ENCODE results near the gene TOMM20L. TPM values are rescaled to one million over a fixed set of nuclear protein-coding genes. Genes with fewer than 3 reads are reported as not detected.
A peak's percentile ranks its signal among the peaks of the same experiment; 100 is the strongest.

TOMM20L gene
- total RNA-seq, 2 donors from 2014 or later = 4.0 TPM; not detected in 1

DNA sequence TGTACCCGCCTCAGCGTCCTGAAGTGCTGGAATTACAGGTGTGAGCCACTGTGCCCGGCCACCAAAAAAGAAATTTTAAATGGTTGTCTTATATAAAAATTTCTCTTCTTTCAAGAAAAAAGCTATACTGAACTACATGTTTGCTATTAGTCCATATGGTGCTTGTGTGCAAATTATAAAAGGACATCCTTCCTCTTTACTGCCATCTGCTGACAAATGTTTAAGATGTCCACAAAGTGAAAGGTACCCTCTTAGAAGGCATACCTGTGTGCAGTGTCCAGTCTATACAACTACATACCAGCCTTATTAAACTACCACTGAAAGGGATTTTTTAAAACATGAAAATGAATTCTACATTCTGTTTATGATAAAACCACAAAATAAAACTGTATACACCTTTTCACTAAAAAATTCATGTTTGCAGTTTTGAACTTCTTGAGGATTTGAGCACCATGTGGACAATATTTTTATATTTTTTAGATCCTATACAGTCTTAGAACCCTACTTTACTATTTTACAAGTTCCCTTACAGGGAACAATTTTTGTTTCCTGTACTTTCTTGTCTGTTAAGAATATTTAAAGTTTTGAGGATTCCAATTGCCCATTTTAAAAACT lies 32.8 kb upstream of the TOMM20L start:
- TF ChIP-seq POLR2AphosphoS5 (IDR thresholded peaks at IDR 0.05) (no peak), POLR2A (IDR thresholded peaks at IDR 0.05) (no peak)
- TF ChIP-seq, protein P1, sequence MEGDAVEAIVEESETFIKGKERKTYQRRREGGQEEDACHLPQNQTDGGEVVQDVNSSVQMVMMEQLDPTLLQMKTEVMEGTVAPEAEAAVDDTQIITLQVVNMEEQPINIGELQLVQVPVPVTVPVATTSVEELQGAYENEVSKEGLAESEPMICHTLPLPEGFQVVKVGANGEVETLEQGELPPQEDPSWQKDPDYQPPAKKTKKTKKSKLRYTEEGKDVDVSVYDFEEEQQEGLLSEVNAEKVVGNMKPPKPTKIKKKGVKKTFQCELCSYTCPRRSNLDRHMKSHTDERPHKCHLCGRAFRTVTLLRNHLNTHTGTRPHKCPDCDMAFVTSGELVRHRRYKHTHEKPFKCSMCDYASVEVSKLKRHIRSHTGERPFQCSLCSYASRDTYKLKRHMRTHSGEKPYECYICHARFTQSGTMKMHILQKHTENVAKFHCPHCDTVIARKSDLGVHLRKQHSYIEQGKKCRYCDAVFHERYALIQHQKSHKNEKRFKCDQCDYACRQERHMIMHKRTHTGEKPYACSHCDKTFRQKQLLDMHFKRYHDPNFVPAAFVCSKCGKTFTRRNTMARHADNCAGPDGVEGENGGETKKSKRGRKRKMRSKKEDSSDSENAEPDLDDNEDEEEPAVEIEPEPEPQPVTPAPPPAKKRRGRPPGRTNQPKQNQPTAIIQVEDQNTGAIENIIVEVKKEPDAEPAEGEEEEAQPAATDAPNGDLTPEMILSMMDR (IDR thresholded peaks at IDR 0.05) = peak in 1 of 4 experiments; percentile 35
- H3K27me3 ChIP-seq (replicated peaks; ENCODE audit: insufficient read depth) = no peaks in the 10 kb centered on the region
- no peak overlapping the region for H3K4me3 ChIP-seq
- no peak overlapping the region for H3K27ac ChIP-seq
- intact Hi-C loops (cut with DNase I) = no loop called here
- H3K4me1 ChIP-seq (replicated peaks) = no peaks in the 10 kb centered on the region
- DNase-seq (ENCODE audit: low spot score) = no peak
- H3K9me3 ChIP-seq = no peaks in the 10 kb centered on the region
- H3K36me3 ChIP-seq = peaks cover 0 to 3% of the 10 kb centered on the region in 2 donors
- WGBS = 91% methylated on average over 3 of the region's 3 CpGs

DNA sequence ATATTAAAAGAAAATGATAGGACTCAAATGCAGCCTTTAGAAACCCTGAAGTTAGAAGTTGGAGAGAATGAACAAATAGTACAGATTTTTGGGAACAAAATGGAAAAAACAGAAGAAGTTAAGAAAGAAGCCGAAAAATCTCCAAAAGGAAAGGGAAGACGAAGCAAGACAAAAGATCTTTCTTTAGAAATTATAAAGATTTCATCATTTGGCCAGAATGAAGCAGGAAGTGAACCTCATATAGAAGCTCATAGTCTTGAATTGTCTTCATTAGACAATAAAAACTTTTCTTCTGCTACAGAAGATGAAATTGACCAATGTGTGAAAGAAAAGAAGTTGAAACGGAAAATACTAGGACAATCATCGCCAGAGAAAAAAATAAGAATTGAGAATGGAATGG lies 31.4 kb upstream of the TOMM20L start:
- Histone ChIP-seq H3K27ac (no peak overlapping the region), H3K36me3 (peaks cover 0 to 3% of the 10 kb centered on the region in 2 donors), H3K4me3 (no peak overlapping the region), H3K27me3 (replicated peaks; ENCODE audit: insufficient read depth) (no peaks in the 10 kb centered on the region), H3K4me1 (replicated peaks) (no peaks in the 10 kb centered on the region), H3K9me3 (no peaks in the 10 kb centered on the region)
- WGBS = 91% methylated on average over 4 of the region's 4 CpGs
- TF ChIP-seq POLR2AphosphoS5 (IDR thresholded peaks at IDR 0.05) (no peak), POLR2A (IDR thresholded peaks at IDR 0.05) (no peak)
- TF ChIP-seq, protein P1 (IDR thresholded peaks at IDR 0.05) = no peak
- intact Hi-C loops (cut with DNase I) = no loop called here
- DNase-seq (ENCODE audit: low spot score) = no peak

DNA sequence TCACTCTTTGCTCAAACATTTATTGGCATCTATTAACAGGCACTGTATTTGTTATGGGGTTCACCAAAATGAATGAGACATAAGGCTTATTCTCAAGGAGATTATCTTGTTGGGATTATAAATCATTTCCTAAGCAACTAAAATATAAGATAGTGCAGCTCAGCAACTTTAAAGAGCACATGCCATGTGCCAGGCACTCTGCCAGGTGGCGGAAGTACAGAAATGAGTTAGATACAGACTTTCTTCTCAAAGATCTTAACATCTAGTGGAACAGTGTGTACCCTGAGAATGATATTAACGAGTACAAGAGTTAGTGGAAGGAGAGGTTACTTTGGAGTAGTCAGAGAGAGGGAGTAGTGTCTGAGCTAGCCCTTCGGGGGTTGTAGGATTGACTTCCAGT lies 28.4 kb upstream of the TOMM20L start:
- DNase-seq (ENCODE audit: low spot score) = no peak
- Histone ChIP-seq H3K9me3 (no peaks in the 10 kb centered on the region), H3K4me1 (replicated peaks) (no peaks in the 10 kb centered on the region), H3K27ac (no peak overlapping the region), H3K27me3 (replicated peaks; ENCODE audit: insufficient read depth) (no peaks in the 10 kb centered on the region), H3K36me3 (no peaks in the 10 kb centered on the region), H3K4me3 (no peak overlapping the region)
- intact Hi-C loops (cut with DNase I) = no loop called here
- TF ChIP-seq, protein P1 (IDR thresholded peaks at IDR 0.05) = no peak
- TF ChIP-seq POLR2AphosphoS5 (IDR thresholded peaks at IDR 0.05) (no peak), POLR2A (IDR thresholded peaks at IDR 0.05) (no peak)
- WGBS = 57% methylated on average over 3 of the region's 3 CpGs

DNA sequence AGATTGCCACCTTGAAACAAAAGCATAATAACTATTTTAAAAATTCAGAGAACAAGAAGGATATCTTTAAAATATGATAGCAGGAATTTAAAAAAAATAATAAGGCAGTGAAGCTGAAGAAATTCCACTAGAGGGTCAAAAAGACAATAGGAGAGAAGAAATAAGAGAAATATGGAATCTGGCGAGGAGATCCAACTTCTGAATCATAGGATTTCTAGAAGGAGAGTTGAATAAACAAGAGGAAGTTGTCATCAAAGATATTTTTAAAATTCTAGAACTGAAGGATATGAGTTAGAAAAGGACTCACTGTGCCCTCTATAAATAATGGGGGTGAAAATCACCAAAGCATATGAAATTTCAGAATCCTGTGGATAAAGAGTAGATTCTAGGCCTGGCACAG lies 26.8 kb upstream of the TOMM20L start:
- no peak for TF ChIP-seq POLR2A (IDR thresholded peaks at IDR 0.05)
- TF ChIP-seq, protein P1 (IDR thresholded peaks at IDR 0.05) = no peak
- TF ChIP-seq POLR2AphosphoS5 (IDR thresholded peaks at IDR 0.05) = no peak
- 97% methylated on average over 1 of the region's 1 CpG for WGBS
- Histone ChIP-seq H3K27me3 (replicated peaks; ENCODE audit: insufficient read depth) (no peaks in the 10 kb centered on the region), H3K27ac (no peak overlapping the region), H3K9me3 (no peaks in the 10 kb centered on the region), H3K36me3 (no peaks in the 10 kb centered on the region), H3K4me3 (no peak overlapping the region), H3K4me1 (replicated peaks) (no peaks in the 10 kb centered on the region)
- DNase-seq (ENCODE audit: low spot score) = no peak
- intact Hi-C loops (cut with DNase I) = no loop called here

DNA sequence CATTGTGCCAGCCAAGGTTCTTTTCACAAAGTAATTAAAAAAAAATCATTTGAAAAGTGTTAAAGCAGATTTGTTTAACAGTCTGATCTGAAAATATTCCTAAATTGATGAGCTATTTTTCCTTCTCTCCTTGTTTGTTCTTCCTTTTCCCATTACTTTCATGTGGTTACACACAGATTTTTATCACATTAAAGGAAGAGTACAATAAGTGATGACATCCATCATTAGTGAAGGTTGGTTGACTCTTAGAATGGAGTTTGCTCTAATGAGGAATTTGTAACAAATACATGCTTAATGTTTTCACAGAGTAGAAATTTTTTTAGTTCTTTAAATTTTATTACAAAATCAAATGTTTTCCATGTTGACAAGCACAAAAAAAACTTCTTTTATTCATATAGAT lies 18.9 kb upstream of the TOMM20L start:
- Histone ChIP-seq H3K27ac (no peak overlapping the region), H3K4me3 (no peak overlapping the region), H3K9me3 (no peaks in the 10 kb centered on the region), H3K36me3 (no peaks in the 10 kb centered on the region), H3K27me3 (replicated peaks; ENCODE audit: insufficient read depth) (no peaks in the 10 kb centered on the region), H3K4me1 (replicated peaks) (no peaks in the 10 kb centered on the region)
- TF ChIP-seq POLR2A (IDR thresholded peaks at IDR 0.05) (no peak), POLR2AphosphoS5 (IDR thresholded peaks at IDR 0.05) (no peak)
- TF ChIP-seq, protein P1 (IDR thresholded peaks at IDR 0.05) = no peak
- DNase-seq (ENCODE audit: low spot score) = no peak
- intact Hi-C loops (cut with DNase I) = no loop called here
